HCT116 (cell line): ENCODE results near the gene ABHD16B. TPM values are rescaled to one million over a fixed set of nuclear protein-coding genes. Genes with fewer than 3 reads are reported as not detected.

Experiments
- ATAC-seq: fragments of 200-7000 bp; cut with Tn5 transposase; 2 replicates; pipeline ENCODE4 v1.9.1; 2020; ENCODE audit warnings: mild to moderate bottlenecking, moderate library complexity
- BruUV-seq: library from RNA; stranded (reverse); fragments of 400-500 nt; replicated peaks from 2 replicates; lab custom pipeline; 2021; lab: Mats Ljungman, UMichigan
- CTCF ChIA-PET: fragments of 300-600 bp; sonication (Branson Sonifier 250); formaldehyde crosslinking; loops from one replicate; lab custom pipeline; 2021; ENCODE audit warnings: antibody characterized with exemption; lab: Charles Lee
- POLR2A ChIA-PET: fragments of 300-600, 350-600 bp; sonication (Branson Sonifier 250); formaldehyde crosslinking; loops from one replicate; lab custom pipeline; 2021; ENCODE audit warnings: antibody characterized with exemption; lab: Charles Lee
- RAD21 ChIA-PET, 2 experiments: fragments of 300-600 bp; sonication (Branson Sonifier 250); formaldehyde crosslinking; loops; one replicate each; lab custom pipeline; 2023; ENCODE audit warnings: low total read pairs in 2 of 2; ENCODE audit not compliant: uncharacterized antibody in 2 of 2, unreplicated experiment in 2 of 2, low non-redundant PET in 1 of 2; lab: Charles Lee
- DNase-seq: peaks from one replicate; pipeline ENCODE4 v3.0.0-alpha.2; 2010; ENCODE audit warnings: low read depth, low spot score
- H2AFZ ChIP-seq: fragments of 200-600 bp; shearing (Covaris generic), sonication (generic); 2 replicates; pipeline ENCODE4 v1.6.1; 2017; ENCODE audit warnings: low read depth, mixed run types, mixed read lengths, antibody characterized with exemption, low read length; ENCODE audit not compliant: poor library complexity, severe bottlenecking
- H3K27ac ChIP-seq: 2 replicates; pipeline ENCODE4 v1.5.1; 2012; ENCODE audit warnings: low read depth, low read length
- H3K27me3 ChIP-seq: fragments of 200-600 bp; sonication (generic); 2 replicates; pipeline ENCODE4 v1.6.1; 2016; ENCODE audit warnings: mixed run types, low read length, mixed read lengths; ENCODE audit not compliant: insufficient read depth
- H3K36me3 ChIP-seq, 2 experiments: fragments of 200-500 bp in 1 of 2; fragments of 200-600 bp in 1 of 2; sonication (Bioruptor generic) in 1 of 2; sonication (generic) in 1 of 2; 2 replicates each; pipeline versions ENCODE4 v1.5.1 to v1.6.1; 2014 to 2016; ENCODE audit warnings: low read length in 2 of 2, inconsistent platforms in 1 of 2, mixed read lengths in 1 of 2, mixed run types in 1 of 2; ENCODE audit not compliant: insufficient read depth in 2 of 2, control insufficient read depth in 1 of 2
- H3K4me1 ChIP-seq, 2 experiments: fragments of 200-600 bp in 1 of 2; sonication (generic) in 1 of 2; 2 replicates each; pipeline versions ENCODE4 v1.5.1 to v1.6.1; 2012 to 2017; ENCODE audit warnings: low read length in 2 of 2, inconsistent platforms in 1 of 2, mild to moderate bottlenecking in 1 of 2, mixed read lengths in 1 of 2, mixed run types in 1 of 2, moderate library complexity in 1 of 2; ENCODE audit not compliant: insufficient read depth in 2 of 2, control insufficient read depth in 1 of 2
- H3K4me2 ChIP-seq: fragments of 200-600 bp; sonication (generic); 2 replicates; pipeline ENCODE4 v1.6.1; 2017; ENCODE audit warnings: mixed run types, low read length, mixed read lengths
- H3K4me3 ChIP-seq, 2 experiments: fragments of 200-600 bp in 1 of 2; sonication (generic) in 1 of 2; replicated peaks in 1 of 2; 2 replicates each; pipeline ENCODE4 v1.5.1; 2011 to 2016; ENCODE audit warnings: low read length in 2 of 2, control low read depth in 1 of 2, low read depth in 1 of 2, mild to moderate bottlenecking in 1 of 2, mixed read lengths in 1 of 2, mixed run types in 1 of 2
- H3K79me2 ChIP-seq: fragments of 200-600 bp; sonication (generic); 2 replicates; pipeline ENCODE4 v1.6.1; 2017; ENCODE audit warnings: mild to moderate bottlenecking, mixed run types, low read length, moderate library complexity, mixed read lengths; ENCODE audit not compliant: insufficient read depth
- H3K9ac ChIP-seq: fragments of 200-600 bp; sonication (generic); 2 replicates; pipeline ENCODE4 v1.6.1; 2016; ENCODE audit warnings: low read length, mixed read lengths
- H3K9me2 ChIP-seq: fragments of 200-600 bp; sonication (generic), shearing (Covaris generic); 2 replicates; pipeline ENCODE4 v1.6.1; 2017; ENCODE audit warnings: mixed run types, mild to moderate bottlenecking, moderate library complexity; ENCODE audit not compliant: insufficient read depth
- H3K9me3 ChIP-seq, 2 experiments: fragments of 200-500 bp in 1 of 2; fragments of 200-600 bp in 1 of 2; sonication (Bioruptor generic) in 1 of 2; sonication (generic) in 1 of 2; 2 replicates each; pipeline ENCODE4 v1.6.1; 2014 to 2017; ENCODE audit warnings: low read length in 2 of 2, mixed read lengths in 2 of 2, inconsistent platforms in 1 of 2, low read depth in 1 of 2, mild to moderate bottlenecking in 1 of 2, mixed run types in 1 of 2, moderate library complexity in 1 of 2; ENCODE audit not compliant: control insufficient read depth in 1 of 2, insufficient read depth in 1 of 2
- H4K20me1 ChIP-seq: fragments of 200-600 bp; sonication (generic), shearing (Covaris generic); 2 replicates; pipeline ENCODE4 v1.6.1; 2017; ENCODE audit warnings: mixed run types, mild to moderate bottlenecking, moderate library complexity; ENCODE audit not compliant: insufficient read depth
- EGR1 ChIP-seq: IDR thresholded peaks from 2 replicates; pipeline ENCODE4 v1.6.1; 2012; ENCODE audit warnings: low read depth
- ELF1 ChIP-seq: IDR thresholded peaks from 2 replicates; pipeline ENCODE4 v1.6.1; 2012; ENCODE audit warnings: low read depth, borderline replicate concordance
- EZH2phosphoT487 ChIP-seq: fragments of 200-600 bp; IDR thresholded peaks from 2 replicates; pipeline ENCODE4 v1.6.1; 2018; ENCODE audit warnings: antibody characterized with exemption, borderline replicate concordance
- JUND ChIP-seq: IDR thresholded peaks from 2 replicates; pipeline ENCODE4 v1.6.1; 2012
- POLR2A ChIP-seq: IDR thresholded peaks from 2 replicates; pipeline ENCODE4 v1.7.0; 2011; ENCODE audit warnings: borderline replicate concordance; ENCODE audit not compliant: insufficient read depth, insufficient read length; ENCODE audit errors: extremely low read depth
- SP1 ChIP-seq: IDR thresholded peaks from 2 replicates; pipeline ENCODE4 v1.6.1; 2012; ENCODE audit warnings: low read depth
- SRF ChIP-seq: IDR thresholded peaks from 2 replicates; pipeline ENCODE4 v1.6.1; 2012; ENCODE audit warnings: low read depth
- TCF7L2 ChIP-seq: IDR thresholded peaks from 2 replicates; pipeline ENCODE4 v1.7.0; 2011; ENCODE audit warnings: borderline replicate concordance, inconsistent platforms; ENCODE audit not compliant: insufficient read depth, insufficient read length; ENCODE audit errors: extremely low read depth
- ZNF274 ChIP-seq: fragments of 200-500 bp; sonication (Bioruptor generic); IDR thresholded peaks from 2 replicates; pipeline ENCODE4 v1.6.1; 2014; ENCODE audit warnings: mild to moderate bottlenecking, low read depth, low read length, inconsistent platforms
- intact Hi-C: fragments of 100-400 bp; cut with micrococcal nuclease; formaldehyde crosslinking; loops from 2 replicates; pipeline ENCODE4 v1.10.0; 2022
- total RNA-seq: library from RNA; stranded (reverse); gene quantifications from one replicate; pipeline ENCODE4 v1.2.1, GENCODE V29; 2021; ENCODE audit not compliant: unreplicated experiment
- TF ChIP-seq, protein P1 (sequence below), 3 experiments: fragments of 200-600 bp in 1 of 3; sonication (generic) in 1 of 3; IDR thresholded peaks in 2 of 3; conservative IDR thresholded peaks in 1 of 3; 2 replicates each; pipeline ENCODE4 v1.5.1; 2012 to 2017; ENCODE audit warnings: low read depth in 2 of 3, low read length in 2 of 3, antibody characterized with exemption in 1 of 3, borderline replicate concordance in 1 of 3, control low read depth in 1 of 3, mild to moderate bottlenecking in 1 of 3, mixed read lengths in 1 of 3, mixed run types in 1 of 3, moderate library complexity in 1 of 3; ENCODE audit not compliant: insufficient read depth in 1 of 3
- TF ChIP-seq, protein P2 (sequence below): IDR thresholded peaks from 2 replicates; pipeline ENCODE4 v1.6.1; 2012

Gene ABHD16B
- total RNA-seq, 1 experiment from 2014 or later = not detected

DNA sequence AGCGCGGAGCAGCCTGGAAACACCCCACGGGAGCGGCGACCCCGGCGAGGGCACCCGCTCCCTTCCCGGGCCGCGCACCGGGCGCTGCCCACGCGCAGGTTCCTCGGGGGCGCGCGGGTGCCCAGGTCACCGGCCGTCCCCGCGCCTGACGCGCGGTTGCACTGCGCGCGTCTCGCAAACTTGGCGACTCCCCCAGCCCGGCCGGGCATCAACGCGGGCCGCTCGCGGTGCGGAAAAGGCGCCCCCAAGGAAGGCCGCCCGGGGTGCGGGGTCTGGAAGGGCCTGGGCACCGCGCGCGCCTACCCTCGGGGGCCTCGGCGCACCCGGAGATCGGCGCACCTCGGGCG lies 29.7 kb upstream of the ABHD16B start:
- 0 out of 2 replicates have a peak, but pooled peaks cover 3% of the 10 kb centered on the region for H3K79me2 ChIP-seq
- DNase-seq = no peak
- no peaks in the 10 kb centered on the region for H3K9me2 ChIP-seq
- RAD21 ChIA-PET = no interaction called here
- TF ChIP-seq SRF = no peak
- TF ChIP-seq, protein P1, sequence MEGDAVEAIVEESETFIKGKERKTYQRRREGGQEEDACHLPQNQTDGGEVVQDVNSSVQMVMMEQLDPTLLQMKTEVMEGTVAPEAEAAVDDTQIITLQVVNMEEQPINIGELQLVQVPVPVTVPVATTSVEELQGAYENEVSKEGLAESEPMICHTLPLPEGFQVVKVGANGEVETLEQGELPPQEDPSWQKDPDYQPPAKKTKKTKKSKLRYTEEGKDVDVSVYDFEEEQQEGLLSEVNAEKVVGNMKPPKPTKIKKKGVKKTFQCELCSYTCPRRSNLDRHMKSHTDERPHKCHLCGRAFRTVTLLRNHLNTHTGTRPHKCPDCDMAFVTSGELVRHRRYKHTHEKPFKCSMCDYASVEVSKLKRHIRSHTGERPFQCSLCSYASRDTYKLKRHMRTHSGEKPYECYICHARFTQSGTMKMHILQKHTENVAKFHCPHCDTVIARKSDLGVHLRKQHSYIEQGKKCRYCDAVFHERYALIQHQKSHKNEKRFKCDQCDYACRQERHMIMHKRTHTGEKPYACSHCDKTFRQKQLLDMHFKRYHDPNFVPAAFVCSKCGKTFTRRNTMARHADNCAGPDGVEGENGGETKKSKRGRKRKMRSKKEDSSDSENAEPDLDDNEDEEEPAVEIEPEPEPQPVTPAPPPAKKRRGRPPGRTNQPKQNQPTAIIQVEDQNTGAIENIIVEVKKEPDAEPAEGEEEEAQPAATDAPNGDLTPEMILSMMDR (IDR thresholded peaks at IDR 0.05 in 2 of 3, conservative IDR thresholded peaks at IDR 0.05 in 1 of 3; ENCODE audit: borderline replicate concordance in 1 of 3, insufficient read depth in 1 of 3, low read depth in 2 of 3, low read length in 2 of 3) = no peak
- no peak for TF ChIP-seq POLR2A
- no peak for TF ChIP-seq JUND
- TF ChIP-seq, protein P2, sequence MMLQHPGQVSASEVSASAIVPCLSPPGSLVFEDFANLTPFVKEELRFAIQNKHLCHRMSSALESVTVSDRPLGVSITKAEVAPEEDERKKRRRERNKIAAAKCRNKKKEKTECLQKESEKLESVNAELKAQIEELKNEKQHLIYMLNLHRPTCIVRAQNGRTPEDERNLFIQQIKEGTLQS = no peak
- no peak for TF ChIP-seq EGR1
- TF ChIP-seq EZH2phosphoT487 = no peak
- no peak for TF ChIP-seq ELF1
- TF ChIP-seq TCF7L2 = no peak
- no peak for TF ChIP-seq ZNF274
- TF ChIP-seq SP1 = no peak
- TF ChIP-seq, all 23 proteins: peak for 0
- intact Hi-C loops = no loop called here
- H4K20me1 ChIP-seq = no peaks in the 10 kb centered on the region
- H3K27me3 ChIP-seq = no peaks in the 10 kb centered on the region
- peak overlapping the region; percentile 88 for H3K4me2 ChIP-seq
- no peak overlapping the region for H2AFZ ChIP-seq
- no TSS peak for BruUV-seq
- ChIA-PET CTCF (no interaction called here), POLR2A (no interaction called here)
- ATAC-seq = peak; percentile 24
- peaks cover 19 to 47% of the 10 kb centered on the region in 2 experiments for H3K4me1 ChIP-seq
- peak overlapping the region; percentile 38 to 59 for H3K4me3 ChIP-seq
- no peaks in the 10 kb centered on the region for H3K36me3 ChIP-seq
- no peaks in the 10 kb centered on the region for H3K9me3 ChIP-seq
- H3K27ac ChIP-seq = peak overlapping the region; percentile 51; the same call in 1 of the 2 replicates
- H3K9ac ChIP-seq = peak overlapping the region; percentile 45
